HepG2 (cell line): ENCODE results near the gene CPZ. TPM values are rescaled to one million over a fixed set of nuclear protein-coding genes. Genes with fewer than 3 reads are reported as not detected.

Experiments used
- ATAC-seq: fragments of 200-7000 bp; cut with Tn5 transposase; 3 replicates; pipeline ENCODE4 v1.9.1; 2020; ENCODE audit warnings: mild to moderate bottlenecking, moderate library complexity
- BruUV-seq: library from RNA; stranded (reverse); fragments of 400-500 nt; replicated peaks from 2 replicates; lab custom pipeline; 2021; lab: Mats Ljungman, UMichigan
- CTCF ChIA-PET: fragments of 300-600 bp; formaldehyde crosslinking; extraction: SDS; loops from one replicate; lab custom pipeline; 2021; ENCODE audit warnings: low total read pairs, inconsistent platforms, low intra/inter-chr PET ratio; lab: Yijun Ruan, JAX
- POLR2A ChIA-PET: fragments of 350-600 bp; sonication (Branson Sonifier 250); formaldehyde crosslinking; loops from one replicate; lab custom pipeline; 2020; ENCODE audit warnings: antibody characterized with exemption, inconsistent platforms; lab: Yijun Ruan, JAX
- DNase-seq: peaks from one replicate; pipeline ENCODE4 v3.0.0-alpha.2; 2015; ENCODE audit warnings: low spot score
- FAIRE-seq: peaks from 3 replicates; lab custom pipeline; 2011; peaks lifted over from hg19 to GRCh38; lab: Jason Lieb, UNC
- H2AFZ ChIP-seq: one replicate; pipeline ENCODE4 v1.6.1; 2011; ENCODE audit warnings: low read length, inconsistent platforms
- H3K27ac ChIP-seq: fragments of 300-600 bp; 3 replicates; pipeline ENCODE4 v1.8.0; 2011; ENCODE audit warnings: mixed run types, mild to moderate bottlenecking, mixed read lengths, low read length, inconsistent platforms; ENCODE audit not compliant: insufficient read depth; ENCODE audit errors: extremely low read length
- H3K27me3 ChIP-seq, 2 experiments: fragments of 200-600 bp in 1 of 2; 2 replicates in 1 of 2; 3 replicates in 1 of 2; pipeline versions ENCODE4 v1.6.0 to v1.8.0; 2011; ENCODE audit warnings: low read length in 2 of 2, mild to moderate bottlenecking in 2 of 2, moderate library complexity in 2 of 2, inconsistent platforms in 1 of 2; ENCODE audit not compliant: insufficient read depth in 2 of 2, control insufficient read depth in 1 of 2
- H3K36me3 ChIP-seq, 2 experiments: fragments of 200-600 bp in 1 of 2; replicated peaks in 1 of 2; 2 replicates in 1 of 2; 3 replicates in 1 of 2; pipeline versions ENCODE4 v1.5.1 to v1.8.0; 2011; ENCODE audit warnings: low read length in 2 of 2, inconsistent platforms in 1 of 2; ENCODE audit not compliant: insufficient read depth in 2 of 2, control insufficient read depth in 1 of 2
- H3K4me1 ChIP-seq: 2 replicates; pipeline ENCODE4 v1.5.1; 2012; ENCODE audit warnings: low read length, inconsistent platforms; ENCODE audit not compliant: insufficient read depth
- H3K4me2 ChIP-seq: 2 replicates; pipeline ENCODE4 v1.6.0; 2011; ENCODE audit warnings: low read depth, low read length, inconsistent platforms
- H3K4me3 ChIP-seq, 3 experiments: fragments of 200-600 bp in 1 of 3; sonication (generic), shearing (Covaris generic) in 1 of 3; replicated peaks in 1 of 3; 2 replicates each; pipeline ENCODE4 v1.5.1; 2011 to 2016; ENCODE audit warnings: low read length in 3 of 3, inconsistent platforms in 2 of 3, low read depth in 2 of 3, mild to moderate bottlenecking in 2 of 3, control low read depth in 1 of 3, mixed read lengths in 1 of 3; ENCODE audit not compliant: insufficient read depth in 1 of 3
- H3K79me2 ChIP-seq: one replicate; pipeline ENCODE4 v1.6.1; 2011; ENCODE audit warnings: low read length, inconsistent platforms; ENCODE audit not compliant: insufficient read depth
- H3K9ac ChIP-seq: 2 replicates; pipeline ENCODE4 v1.6.0; 2011; ENCODE audit warnings: mild to moderate bottlenecking, low read depth, low read length, inconsistent platforms; ENCODE audit not compliant: insufficient read depth
- H3K9me3 ChIP-seq: 2 replicates; pipeline ENCODE4 v1.5.1; 2012; ENCODE audit warnings: mild to moderate bottlenecking, low read length
- H4K20me1 ChIP-seq: 2 replicates; pipeline ENCODE4 v1.6.0; 2011; ENCODE audit warnings: inconsistent platforms, mild to moderate bottlenecking, low read length, moderate library complexity; ENCODE audit not compliant: insufficient read depth
- ARNTL ChIP-seq: sonication (generic); formaldehyde crosslinking; IDR thresholded peaks from 2 replicates; pipeline ENCODE4 v1.4.0; 2020; ENCODE audit warnings: mild to moderate bottlenecking, missing genetic modification reagents
- CBX2 ChIP-seq, 2 experiments: fragments of 200-600 bp in 1 of 2; sonication (generic); formaldehyde crosslinking in 1 of 2; IDR thresholded peaks; 2 replicates each; pipeline versions ENCODE4 v1.7.0 to v1.8.1; 2018 to 2022; ENCODE audit warnings: low read depth in 2 of 2, low read length in 1 of 2, mild to moderate bottlenecking in 1 of 2, missing genetic modification reagents in 1 of 2
- IRX3 ChIP-seq: sonication (generic); formaldehyde crosslinking; IDR thresholded peaks from 2 replicates; pipeline ENCODE4 v1.8.1; 2023; ENCODE audit warnings: mild to moderate bottlenecking, low read depth, missing genetic modification reagents, borderline replicate concordance
- MYNN ChIP-seq: sonication (generic); formaldehyde crosslinking; IDR thresholded peaks from 2 replicates; pipeline ENCODE4 v1.4.0; 2020; ENCODE audit warnings: mild to moderate bottlenecking, low read depth, missing genetic modification reagents
- NFIB ChIP-seq: sonication (generic); formaldehyde crosslinking; IDR thresholded peaks from 2 replicates; pipeline ENCODE4 v1.9.0; 2021; ENCODE audit warnings: missing genetic modification reagents, mild to moderate bottlenecking, borderline replicate concordance
- SETDB1 ChIP-seq: sonication (generic); formaldehyde crosslinking; IDR thresholded peaks from 2 replicates; pipeline ENCODE4 v1.5.1; 2020; ENCODE audit warnings: missing genetic modification reagents, mild to moderate bottlenecking, borderline replicate concordance
- STAG1 ChIP-seq: sonication (generic); formaldehyde crosslinking; IDR thresholded peaks from 2 replicates; pipeline ENCODE4 v1.4.0; 2020; ENCODE audit warnings: missing genetic modification reagents
- ZNF205 ChIP-seq: IDR thresholded peaks from 2 replicates; pipeline ENCODE4 v1.6.1; 2018; ENCODE audit warnings: missing biosample characterization, missing genetic modification reagents
- ZNF605 ChIP-seq: sonication (generic); formaldehyde crosslinking; IDR thresholded peaks from 2 replicates; pipeline ENCODE4 v1.8.0; 2022; ENCODE audit warnings: mild to moderate bottlenecking, missing genetic modification reagents
- ZSCAN22 ChIP-seq: sonication (generic); formaldehyde crosslinking; IDR thresholded peaks from 2 replicates; pipeline ENCODE4 v1.4.0; 2020; ENCODE audit warnings: mild to moderate bottlenecking, missing genetic modification reagents
- WGBS: methylation state at CpG from one replicate; pipeline ENCODE4 v1.1.6; 2017; ENCODE audit warnings: low lambda C conversion rate; 5-methylcytosine and 5-hydroxymethylcytosine counted together
- in situ Hi-C: cut with HindIII; loops from 2 replicates; pipeline ENCODE4 v1.10.0; 2017; ENCODE audit warnings: low pct_unique_long_range_greater_than_20kb; ENCODE audit not compliant: extremely low pct_ligation_motif_present
- intact Hi-C: fragments of 100-400 bp; cut with micrococcal nuclease; formaldehyde crosslinking; loops from one replicate; pipeline ENCODE4 v1.10.0; 2022; ENCODE audit not compliant: unreplicated experiment
- polyA plus RNA-seq, 8 experiments: library from polyadenylated mRNA; depleted of rRNA in 3 of 8; stranded (reverse) in 7 of 8; unstranded in 1 of 8; fragments of >200 nt; fragmentation: Illumina TruSeq in 4 of 8; extraction: Trizol in 4 of 8; gene quantifications; 2 replicates each; pipeline versions ENCODE4 v1.2.1 to v1.2.3, GENCODE V29; 2011 to 2016; ENCODE audit warnings: low read depth in 4 of 8, missing spikeins in 1 of 8, mixed read lengths in 1 of 8; ENCODE audit not compliant: insufficient read depth in 1 of 8
- total RNA-seq, 5 experiments: library from RNA; depleted of rRNA; stranded (reverse); fragments of >200 nt; fragmentation: Illumina TruSeq; extraction: Trizol; gene quantifications; 2 replicates each; pipeline ENCODE4 v1.2.3, GENCODE V29; 2016; ENCODE audit warnings: low read depth in 1 of 5
- TF ChIP-seq, protein P1 (sequence below): sonication (generic); formaldehyde crosslinking; IDR thresholded peaks from 2 replicates; pipeline ENCODE4 v1.4.0; 2020; ENCODE audit warnings: mild to moderate bottlenecking, missing genetic modification reagents
- TF ChIP-seq, protein P2 (sequence below): sonication (generic); formaldehyde crosslinking; IDR thresholded peaks from 2 replicates; pipeline ENCODE4 v1.4.0; 2020; ENCODE audit warnings: missing genetic modification reagents, mild to moderate bottlenecking, borderline replicate concordance

The CPZ gene
- total and polyA plus RNA-seq, 2 of the 13 experiments (the other 11 are each of a cell fraction or from before 2014, with no cell fraction given) = 0.58 to 0.61 TPM

DNA sequence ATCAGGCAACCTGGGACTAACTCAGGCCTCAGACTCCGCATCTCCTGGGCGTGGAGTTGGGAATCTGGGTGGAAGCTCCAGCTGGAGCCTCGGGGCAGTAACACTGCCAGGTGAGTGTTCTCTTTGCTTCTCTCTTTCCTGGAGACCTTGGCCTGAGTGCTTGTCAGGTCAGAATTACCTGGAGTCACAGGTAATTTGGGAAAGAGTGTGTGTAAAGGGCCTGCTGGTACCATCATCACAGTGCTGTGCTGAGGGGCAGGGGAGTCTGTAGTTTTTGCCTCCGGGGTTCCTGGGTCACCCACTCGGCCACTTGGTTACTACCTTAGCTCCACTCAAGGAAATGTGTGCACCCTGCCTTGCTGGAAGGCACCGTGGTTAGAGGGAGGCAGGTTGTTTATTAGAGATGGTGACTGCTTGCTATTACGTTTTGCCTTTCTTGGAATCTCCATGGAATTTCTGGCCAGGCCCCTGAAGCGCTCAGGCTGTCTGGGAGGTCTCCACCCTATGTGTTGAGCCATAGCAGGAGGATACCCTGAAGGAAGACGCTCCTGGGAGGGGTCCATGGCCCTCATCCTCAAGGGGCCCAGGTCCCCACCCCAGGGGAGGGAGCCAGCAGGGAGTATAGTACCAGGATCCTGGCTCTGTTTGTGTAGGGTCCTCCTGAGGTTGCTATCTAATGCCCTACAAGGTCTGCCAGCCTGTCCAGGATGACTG is 9.5 kb upstream of the CPZ start:
- FAIRE-seq = no peak
- BruUV-seq = no TSS peak
- Histone ChIP-seq H3K79me2 (no peaks in the 10 kb centered on the region), H3K4me2 (no peak overlapping the region), H3K27ac (no peak overlapping the region), H3K9me3 (no peaks in the 10 kb centered on the region), H3K36me3 (no peaks in the 10 kb centered on the region), H3K4me3 (no peak overlapping the region), H3K9ac (no peak overlapping the region), H2AFZ (no peak overlapping the region), H3K27me3 (peaks cover 1 to 17% of the 10 kb centered on the region in 2 experiments; a peak in 2 of 5 replicates), H3K4me1 (no peaks in the 10 kb centered on the region), H4K20me1 (0 out of 2 replicates have a peak, but pooled peaks cover 3% of the 10 kb centered on the region)
- no peak for ATAC-seq
- in situ Hi-C loops (no loop called here), intact Hi-C loops (no loop called here)
- CTCF ChIA-PET = no interaction called here
- DNase-seq = no peak
- WGBS = 26% methylated on average over 3 of the region's 9 CpGs
- POLR2A ChIA-PET = no interaction called here
- TF ChIP-seq ARNTL (CRISPR knock-in tag) (no peak), ZSCAN22 (no peak), NFIB (CRISPR knock-in tag) (no peak), IRX3 (CRISPR knock-in tag) (no peak), STAG1 (CRISPR knock-in tag) (no peak), MYNN (no peak), ZNF205 (CRISPR knock-in tag) (no peak), ZNF605 (CRISPR knock-in tag) (no peak), SETDB1 (CRISPR knock-in tag) (no peak), CBX2 (IDR thresholded peaks at IDR 0.05; ENCODE audit: low read depth, low read length) (no peak), CBX2 (CRISPR knock-in tag; IDR thresholded peaks at IDR 0.05; ENCODE audit: low read depth) (no peak)
- TF ChIP-seq, protein P1, sequence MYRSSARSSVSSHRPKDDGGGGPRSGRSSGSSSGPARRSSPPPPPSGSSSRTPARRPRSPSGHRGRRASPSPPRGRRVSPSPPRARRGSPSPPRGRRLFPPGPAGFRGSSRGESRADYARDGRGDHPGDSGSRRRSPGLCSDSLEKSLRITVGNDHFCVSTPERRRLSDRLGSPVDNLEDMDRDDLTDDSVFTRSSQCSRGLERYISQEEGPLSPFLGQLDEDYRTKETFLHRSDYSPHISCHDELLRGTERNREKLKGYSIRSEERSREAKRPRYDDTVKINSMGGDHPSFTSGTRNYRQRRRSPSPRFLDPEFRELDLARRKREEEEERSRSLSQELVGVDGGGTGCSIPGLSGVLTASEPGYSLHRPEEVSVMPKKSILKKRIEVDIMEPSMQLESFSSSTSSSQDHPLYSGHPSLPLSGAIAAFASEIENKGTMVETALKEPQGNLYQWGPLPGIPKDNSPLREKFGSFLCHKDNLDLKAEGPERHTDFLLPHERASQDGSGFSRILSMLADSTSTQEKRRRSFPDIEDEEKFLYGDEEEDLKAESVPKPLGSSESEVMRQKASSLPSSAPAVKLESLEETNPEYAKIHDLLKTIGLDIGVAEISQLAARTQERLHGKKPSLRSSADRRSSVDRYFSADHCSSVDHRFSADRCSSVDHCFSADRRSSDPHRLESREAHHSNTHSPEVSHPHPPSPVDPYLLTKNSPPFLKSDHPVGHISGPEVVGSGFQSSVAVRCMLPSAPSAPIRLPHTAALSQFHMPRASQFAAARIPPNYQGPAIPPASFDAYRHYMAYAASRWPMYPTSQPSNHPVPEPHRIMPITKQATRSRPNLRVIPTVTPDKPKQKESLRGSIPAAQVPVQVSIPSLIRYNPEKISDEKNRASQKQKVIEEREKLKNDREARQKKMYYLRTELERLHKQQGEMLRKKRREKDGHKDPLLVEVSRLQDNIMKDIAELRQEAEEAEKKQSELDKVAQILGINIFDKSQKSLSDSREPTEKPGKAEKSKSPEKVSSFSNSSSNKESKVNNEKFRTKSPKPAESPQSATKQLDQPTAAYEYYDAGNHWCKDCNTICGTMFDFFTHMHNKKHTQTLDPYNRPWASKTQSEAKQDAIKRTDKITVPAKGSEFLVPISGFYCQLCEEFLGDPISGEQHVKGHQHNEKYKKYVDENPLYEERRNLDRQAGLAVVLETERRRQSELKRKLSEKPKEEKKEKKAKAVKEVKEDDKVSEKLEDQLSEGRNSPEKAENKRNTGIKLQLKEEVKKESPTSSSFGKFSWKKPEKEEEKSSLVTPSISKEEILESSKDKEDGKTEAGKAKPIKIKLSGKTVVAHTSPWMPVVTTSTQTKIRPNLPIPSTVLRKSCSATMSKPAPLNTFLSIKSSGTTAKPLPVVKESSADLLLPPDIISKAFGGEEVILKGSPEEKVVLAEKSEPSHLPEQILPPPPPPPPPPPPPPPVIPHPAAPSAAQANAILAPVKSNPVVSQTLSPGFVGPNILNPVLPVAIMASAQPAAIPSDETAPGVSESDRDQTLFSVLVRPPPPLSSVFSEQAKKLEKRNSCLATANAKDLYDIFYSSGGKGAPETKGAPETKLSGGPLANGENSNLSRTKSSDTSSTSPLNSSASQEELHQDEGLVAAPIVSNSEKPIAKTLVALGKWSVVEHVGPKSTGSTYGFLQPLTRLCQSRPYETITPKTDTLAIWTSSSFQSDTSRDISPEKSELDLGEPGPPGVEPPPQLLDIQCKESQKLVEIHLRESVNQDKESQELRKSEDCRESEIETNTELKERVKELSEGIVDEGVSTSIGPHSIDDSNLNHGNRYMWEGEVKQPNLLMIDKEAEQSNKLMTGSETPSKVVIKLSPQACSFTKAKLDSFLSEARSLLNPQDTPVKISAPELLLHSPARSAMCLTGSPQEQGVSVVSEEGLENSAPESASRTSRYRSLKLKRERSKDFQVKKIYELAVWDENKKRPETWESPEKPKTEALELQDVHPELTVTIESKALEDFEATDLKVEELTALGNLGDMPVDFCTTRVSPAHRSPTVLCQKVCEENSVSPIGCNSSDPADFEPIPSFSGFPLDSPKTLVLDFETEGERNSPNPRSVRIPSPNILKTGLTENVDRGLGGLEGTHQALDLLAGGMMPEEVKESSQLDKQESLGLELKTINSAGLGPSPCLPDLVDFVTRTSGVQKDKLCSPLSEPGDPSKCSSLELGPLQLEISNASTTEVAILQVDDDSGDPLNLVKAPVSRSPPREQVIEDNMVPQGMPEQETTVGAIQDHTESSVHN = no peak
- TF ChIP-seq, protein P2, sequence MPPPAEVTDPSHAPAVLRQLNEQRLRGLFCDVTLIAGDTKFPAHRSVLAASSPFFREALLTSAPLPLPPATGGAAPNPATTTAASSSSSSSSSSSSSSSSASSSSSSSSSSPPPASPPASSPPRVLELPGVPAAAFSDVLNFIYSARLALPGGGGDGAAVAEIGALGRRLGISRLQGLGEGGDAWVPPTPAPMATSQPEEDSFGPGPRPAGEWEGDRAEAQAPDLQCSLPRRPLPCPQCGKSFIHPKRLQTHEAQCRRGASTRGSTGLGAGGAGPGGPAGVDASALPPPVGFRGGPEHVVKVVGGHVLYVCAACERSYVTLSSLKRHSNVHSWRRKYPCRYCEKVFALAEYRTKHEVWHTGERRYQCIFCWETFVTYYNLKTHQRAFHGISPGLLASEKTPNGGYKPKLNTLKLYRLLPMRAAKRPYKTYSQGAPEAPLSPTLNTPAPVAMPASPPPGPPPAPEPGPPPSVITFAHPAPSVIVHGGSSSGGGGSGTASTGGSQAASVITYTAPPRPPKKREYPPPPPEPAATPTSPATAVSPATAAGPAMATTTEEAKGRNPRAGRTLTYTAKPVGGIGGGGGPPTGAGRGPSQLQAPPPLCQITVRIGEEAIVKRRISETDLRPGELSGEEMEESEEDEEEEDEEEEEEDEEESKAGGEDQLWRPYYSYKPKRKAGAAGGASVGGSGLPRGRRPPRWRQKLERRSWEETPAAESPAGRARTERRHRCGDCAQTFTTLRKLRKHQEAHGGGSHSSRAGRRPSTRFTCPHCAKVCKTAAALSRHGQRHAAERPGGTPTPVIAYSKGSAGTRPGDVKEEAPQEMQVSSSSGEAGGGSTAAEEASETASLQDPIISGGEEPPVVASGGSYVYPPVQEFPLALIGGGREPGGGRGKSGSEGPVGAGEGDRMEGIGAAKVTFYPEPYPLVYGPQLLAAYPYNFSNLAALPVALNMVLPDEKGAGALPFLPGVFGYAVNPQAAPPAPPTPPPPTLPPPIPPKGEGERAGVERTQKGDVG = no peak
